GM19463 (cell line): ENCODE data around the gene NUBP2.

Source experiments
- ATAC-seq: cut with Tn5 transposase; IDR thresholded peaks from one replicate; pipeline ENCODE4 v1.9.1; 2021; ENCODE audit warnings: mild to moderate bottlenecking, moderate library complexity; ENCODE audit not compliant: unreplicated experiment

Gene NUBP2

GRCh38 chr16:1800701-1801100, 17.9 kb downstream of the NUBP2 start:
- no peak for ATAC-seq

- no peak for ATAC-seq
Observed at GRCh38 chr16:1807626-1808025, 24.9 kb downstream of the NUBP2 start.

DNA sequence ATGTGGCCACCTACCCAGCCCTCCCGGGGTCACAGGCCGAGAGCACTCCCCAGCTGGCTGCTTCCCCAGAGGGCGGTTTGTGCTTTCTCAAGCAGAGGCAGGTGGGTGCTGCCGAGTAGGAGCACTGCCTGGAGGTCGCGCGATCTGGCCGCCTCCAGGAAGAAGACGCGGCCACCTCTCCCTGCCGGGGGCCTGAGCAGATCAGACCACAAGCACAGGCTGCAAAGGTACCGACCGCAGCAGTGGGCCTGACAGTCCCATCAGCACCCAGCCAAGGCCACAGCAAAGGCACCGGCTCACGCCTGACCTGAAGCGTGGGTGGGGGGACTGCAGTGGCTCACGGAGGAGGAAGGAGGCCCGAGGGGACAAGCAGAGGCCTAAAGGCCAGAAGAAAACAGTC, 25.9 kb downstream of the NUBP2 start:
- ATAC-seq = no peak

GRCh38 chr16:1809281-1809801, 26.6 kb downstream of the NUBP2 start:
- ATAC-seq = no peak

DNA sequence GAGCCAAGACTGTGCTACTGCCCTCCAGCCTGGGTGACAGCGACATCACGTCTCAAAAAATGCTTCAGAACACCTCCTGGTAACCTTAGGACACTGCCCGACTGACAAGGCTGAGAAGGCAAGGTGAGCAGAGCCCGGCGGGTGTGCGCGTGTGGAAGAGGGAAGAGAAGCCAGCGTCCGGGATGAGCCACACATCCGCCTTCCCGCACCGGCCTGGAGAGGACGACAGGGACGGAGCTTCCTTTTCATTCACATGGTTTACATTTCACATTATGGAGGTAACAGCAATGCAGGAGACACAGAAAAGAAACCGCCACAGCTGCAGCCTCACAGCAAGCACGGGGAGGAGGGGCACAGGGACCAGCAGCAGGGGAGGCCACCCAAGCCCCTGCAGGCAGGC, 27.3 kb downstream of the NUBP2 start:
- ATAC-seq = no peak

DNA sequence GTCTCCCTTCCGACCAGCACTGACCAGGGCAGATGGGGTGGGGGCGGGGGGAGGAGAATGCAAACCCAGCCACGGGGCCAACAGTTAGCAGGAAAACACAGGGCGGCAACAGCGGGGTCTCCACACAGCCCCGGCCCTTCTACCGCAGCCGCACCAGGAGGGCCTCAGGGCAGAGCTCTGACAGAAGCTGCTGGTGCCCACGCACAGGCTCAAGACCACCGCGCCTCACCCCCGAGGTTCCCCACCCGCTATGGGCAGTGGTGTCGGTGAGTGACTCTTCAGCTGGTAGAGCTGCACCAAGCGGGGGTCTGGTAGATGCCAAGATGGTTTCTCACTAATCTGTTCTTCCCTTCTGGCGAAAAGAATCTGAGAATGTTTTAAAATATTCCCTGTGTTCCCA, 27.8 kb downstream of the NUBP2 start:
- no peak for ATAC-seq

DNA sequence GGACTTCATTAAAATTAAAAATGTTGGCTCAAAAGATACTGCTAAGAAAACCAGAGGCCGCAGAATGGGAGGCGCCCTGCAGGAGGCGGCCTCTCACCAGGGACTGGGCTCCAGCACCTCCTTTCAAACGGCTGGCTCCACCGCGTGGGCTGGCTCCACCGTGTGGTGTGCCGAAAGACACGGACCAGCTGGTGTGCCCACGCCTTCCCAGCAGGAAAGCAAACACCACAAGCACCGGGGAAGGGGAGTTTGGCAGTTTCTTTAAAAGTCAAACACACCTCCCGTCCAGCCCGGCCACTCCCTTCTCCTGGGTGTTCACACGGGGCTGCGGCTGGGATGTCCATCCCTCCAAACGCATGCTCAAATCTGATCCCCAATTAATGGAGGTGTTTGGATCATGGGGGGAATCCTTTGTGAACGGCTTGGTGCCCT, 30.0 kb downstream of the NUBP2 start:
- ATAC-seq = no peak

GRCh38 chr16:1815461-1815860, 32.7 kb downstream of the NUBP2 start:
- no peak for ATAC-seq

DNA sequence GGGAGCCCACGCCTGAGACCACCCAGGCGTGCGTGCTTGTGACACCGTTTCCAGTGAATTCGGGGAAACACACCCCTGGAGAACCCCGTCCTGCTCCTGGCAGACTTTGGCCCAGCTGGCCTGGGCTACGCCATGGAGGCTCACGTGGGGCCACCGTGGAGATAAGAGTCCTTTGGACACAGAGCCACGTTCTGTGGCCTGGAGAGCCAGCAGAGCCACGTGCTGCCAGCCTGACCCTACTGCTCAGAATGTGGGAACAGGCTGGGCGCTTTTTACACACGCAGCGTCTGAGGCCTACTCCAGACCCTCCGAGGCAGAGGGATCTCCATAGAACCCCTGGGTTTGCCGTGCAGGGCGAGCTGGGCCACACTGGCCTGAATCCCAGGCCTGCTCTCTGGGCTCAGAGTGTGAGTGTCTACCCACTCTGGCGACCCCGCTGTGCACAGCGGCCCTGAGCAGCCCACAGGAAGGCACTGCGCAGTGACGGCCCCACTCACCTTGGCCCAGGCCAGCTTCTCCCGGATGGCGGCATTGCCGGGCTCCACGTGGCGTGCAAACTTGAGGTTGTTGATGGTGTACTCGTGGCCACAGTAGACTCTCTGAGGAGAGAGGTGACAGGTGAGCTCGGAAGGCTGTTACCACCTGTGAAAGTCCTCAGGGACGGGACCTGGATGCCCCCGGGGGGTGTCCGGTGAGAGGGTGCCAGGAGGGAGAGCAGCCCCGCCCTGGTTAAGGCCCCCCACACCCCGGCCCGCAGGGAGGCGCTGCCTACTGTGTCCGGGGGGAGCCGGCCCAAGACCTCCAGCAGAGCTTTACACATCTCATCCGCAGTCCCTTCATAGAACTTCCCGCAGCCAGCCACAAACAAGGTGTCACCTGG, 33.9 kb downstream of the NUBP2 start:
- no peak for ATAC-seq

DNA sequence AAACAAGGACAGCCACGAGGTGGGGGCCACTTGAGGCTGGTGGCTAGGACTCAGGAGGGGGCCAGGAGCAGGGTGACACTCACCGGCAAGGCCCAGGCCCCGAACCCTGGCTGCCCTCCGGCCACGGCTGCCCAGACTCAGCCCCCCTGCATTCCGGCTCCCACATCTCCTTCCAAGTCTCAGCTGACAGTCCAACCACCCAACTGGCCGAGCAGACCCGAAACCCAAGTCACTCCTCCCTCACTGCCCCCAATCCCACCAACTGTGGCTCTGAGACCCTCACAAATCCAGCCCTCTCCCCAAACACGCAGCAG, 34.5 kb downstream of the NUBP2 start:
- ATAC-seq = no peak

DNA sequence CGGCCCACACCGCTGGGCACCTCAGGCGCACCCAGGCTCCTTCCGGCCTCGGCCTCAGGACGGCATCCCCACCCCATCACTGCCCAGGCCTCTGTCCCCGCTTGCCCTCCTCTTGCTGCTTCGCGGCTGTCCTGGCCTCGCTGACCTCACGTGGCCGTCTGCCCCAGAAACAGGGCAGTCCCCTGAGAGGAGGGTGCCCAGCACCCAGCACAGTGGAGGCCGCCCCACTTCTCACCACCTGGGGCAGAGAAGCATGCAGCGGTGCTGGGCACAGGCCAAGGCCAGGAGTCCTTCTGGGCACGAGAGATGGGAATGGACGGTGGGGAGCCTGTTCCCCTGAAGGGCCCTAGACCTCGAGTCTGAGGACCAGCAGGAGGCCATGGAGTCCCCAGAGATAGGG, 35.0 kb downstream of the NUBP2 start:
- no peak for ATAC-seq

DNA sequence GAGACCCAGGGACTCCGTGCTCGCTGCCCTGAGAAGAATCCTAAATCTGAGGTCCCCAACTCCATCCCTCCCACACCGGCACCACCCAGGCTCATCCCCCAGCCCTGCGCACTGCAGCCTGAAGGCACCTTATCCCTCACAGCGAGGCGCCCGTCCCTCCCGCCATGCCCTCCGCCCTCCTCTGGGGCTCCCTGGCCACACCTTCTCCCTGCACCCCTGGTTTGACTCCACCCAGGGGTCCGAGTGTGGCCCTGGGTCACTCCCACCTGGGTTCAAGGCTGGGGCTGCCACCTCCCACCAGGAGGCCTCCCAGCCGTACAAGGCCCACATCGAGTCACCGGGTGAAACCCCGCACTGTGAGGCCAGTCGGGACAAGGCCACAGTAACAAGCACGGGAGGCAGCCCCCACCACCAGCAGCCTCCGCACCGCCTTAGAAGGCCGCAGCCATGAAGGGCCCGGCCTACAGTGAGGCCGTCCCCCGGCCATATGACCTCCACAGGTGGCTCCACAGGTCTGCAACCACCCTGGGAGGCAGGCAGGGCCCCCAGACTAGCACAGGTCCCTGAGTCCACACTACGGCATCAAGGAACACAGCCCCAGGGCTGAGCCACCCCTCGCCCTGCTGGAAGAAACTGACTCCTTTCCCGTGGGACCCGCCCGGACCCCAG, 35.6 kb downstream of the NUBP2 start:
- ATAC-seq = no peak

DNA sequence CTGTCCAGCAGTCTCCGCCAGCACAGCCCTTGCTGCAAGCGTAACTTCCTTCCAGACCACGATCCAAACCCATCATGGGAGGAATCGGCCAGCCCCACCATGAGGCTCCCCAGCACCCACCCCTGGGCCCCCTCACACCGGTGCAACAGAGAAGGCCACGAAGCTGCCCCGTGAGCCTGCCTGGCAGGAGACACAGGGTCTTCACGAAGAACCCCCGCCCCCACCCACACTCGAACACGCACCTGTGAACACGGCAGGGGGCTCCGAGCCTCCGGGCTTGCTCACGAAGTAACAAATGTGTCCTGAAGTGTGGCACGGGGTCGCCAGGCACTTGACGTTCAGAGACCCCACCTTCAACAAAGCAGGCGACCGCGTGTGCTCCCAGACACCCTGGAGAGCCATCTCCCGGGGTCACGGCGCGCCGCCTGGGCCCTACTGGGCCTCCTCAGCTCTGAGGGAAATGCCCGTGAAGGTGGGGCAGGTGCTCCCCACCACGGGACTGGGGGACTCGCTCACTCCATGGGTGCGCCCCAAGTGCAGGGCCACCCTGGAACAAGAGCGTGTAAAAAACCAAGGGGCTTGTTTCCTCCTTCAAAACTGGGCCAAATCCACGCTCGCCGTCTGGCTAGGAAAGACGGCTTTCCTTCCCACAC, 36.2 kb downstream of the NUBP2 start:
- no peak for ATAC-seq

DNA sequence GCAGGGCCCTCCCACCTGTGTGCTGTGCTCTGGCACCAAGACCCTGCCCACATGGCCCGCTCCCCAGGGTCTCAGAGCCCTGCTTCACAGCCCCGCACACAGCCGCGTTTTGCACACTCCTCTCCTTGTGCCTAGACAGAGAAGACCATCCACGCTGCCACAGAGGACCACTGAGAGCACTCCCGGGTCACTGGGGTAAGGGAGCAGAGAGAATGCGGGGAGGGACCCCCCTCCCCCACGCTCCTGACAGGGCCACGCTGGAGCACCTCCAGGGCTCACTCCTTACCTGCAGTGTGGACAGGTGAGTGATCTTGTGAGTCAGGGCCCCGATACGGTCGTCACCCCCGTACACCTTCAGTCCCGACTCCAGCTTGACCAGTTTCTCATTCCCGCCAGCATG, 36.9 kb downstream of the NUBP2 start:
- ATAC-seq = no peak

DNA sequence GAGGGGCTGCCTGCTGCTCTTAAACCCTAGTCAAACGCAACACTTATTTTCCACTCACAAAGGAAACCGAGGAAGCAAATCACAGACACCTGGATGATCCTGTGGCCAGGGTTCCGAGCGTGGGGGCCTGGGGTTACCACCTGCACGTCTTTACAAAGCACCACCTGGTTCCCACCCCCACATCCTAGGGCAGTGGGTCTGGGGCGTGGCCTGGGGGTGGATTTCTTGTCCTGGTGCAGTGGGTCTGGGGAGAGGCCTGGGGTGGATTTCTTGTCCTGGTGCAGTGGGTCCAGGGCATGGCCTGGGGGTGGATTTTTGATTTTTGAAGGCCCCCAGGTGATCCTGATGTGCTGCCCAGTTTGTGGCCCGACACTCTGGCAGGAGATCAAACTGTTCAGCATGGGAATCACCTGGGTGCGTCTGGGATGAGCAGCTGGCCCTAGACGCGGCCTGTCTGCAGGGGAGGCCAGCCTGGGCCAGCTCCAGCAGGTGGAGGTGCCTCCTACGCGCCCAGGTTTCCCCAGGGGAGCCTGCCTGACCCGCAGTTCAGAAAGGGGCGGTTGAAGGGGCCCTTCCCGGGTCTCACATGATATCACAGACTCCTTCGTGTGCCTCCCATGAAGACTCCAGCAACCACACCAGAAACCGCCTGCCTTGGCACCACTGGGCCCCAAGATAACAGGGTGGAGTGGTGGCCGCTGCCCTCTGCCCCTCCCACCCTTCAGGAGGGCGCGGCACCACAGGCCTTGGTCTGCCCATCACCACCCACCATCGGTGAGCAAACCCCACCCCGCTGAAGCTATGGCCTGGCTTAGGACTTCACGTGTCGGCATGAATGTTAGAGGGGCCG, 37.6 kb downstream of the NUBP2 start:
- no peak for ATAC-seq

DNA sequence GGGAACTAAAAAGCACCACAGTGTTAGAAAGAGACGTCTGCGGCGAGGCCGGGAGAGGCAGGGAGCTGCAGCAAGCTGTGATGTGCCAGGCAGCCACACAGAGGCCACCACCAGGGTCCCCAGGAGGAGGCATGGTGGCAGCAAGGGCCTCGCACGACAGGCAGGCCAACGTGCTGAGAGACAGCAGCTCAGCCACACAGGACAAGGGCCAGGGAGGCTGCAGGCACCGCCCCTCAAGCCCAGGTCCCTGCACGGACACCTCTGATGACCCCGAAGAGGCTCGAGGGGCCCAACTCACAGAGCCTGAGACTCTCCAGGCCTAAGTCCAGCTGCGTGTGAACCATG, 38.2 kb downstream of the NUBP2 start:
- no peak for ATAC-seq

DNA sequence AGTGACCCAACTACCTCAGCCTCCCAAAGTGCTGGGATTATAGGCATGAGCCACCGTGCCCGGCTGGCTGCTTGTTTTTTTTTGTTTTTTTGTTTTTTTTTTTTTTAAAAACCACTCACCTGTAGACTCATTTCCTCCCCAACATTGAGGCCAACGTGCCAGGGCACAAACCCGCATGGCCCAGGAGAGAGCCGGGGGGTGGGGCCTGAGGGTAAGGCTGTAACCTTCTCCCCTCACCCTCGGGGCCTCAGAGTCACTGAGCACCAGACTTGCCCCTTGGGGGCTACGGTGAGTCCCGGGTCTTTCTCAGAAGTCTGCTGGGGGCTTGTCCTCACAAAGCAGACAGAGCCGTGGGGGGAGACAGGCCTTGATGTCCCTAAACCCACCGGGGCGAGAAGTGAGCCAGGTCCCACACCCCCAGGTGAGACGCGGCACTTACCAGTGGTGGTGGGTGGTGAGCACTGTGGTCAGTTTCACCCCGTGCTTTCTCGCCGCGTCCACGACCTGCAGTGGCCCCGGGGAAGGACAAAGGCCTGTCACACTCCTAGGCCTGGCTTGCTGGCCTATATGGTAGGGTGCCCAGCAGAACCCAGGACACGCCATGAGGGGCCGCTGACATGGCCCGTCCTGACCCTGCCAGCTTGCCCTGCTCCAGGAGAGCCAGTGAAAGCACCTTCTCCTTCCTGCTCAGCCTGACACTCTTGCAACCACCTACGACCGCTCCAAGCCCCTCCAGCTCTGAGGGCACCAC, 39.3 kb downstream of the NUBP2 start:
- ATAC-seq = no peak

DNA sequence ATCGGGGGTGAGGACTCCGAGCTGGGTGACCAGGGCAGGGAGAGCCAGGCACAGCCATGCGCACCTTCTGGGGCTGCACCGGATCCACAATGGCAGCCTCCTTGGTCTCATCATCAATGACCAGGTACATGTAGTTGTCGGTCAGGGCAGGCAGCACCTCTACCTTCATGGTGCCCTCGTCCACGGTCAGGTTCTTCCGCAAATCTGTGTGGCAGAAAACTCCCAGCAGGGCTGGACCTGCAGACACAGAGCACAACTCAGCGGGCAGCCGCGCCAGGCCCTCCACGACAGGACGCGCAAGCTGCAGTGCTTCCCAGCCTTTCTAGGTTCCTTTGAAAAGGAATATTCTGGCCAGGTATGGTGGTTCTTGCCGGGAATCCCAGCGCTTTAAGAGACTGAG, 40.0 kb downstream of the NUBP2 start:
- ATAC-seq = no peak

- ATAC-seq = no peak
Observed at GRCh38 chr16:1823821-1824220, 41.1 kb downstream of the NUBP2 start.

DNA sequence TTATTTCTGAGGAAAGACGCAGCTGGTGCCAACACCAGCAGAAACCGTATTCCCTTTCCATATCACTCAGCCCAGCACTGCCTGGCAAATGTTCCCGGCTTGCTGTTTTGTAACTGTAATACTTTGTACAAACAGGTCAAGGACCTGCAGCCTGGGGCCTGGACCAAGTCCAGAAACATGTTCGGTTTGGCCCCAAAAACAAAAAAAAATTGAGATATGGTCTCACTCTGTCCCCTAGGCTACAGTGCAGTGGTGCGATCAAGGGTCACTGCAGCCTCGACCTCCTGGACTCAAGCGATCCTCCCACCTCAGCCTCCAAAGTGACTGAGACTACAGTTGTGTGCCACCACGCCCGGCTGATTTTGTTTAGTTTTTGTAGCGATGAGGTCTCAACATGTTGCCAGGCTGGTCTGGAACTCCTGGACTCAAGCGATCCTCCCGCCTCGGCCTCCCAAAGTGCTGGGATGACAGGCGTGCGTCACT, 42.7 kb downstream of the NUBP2 start:
- ATAC-seq = no peak
